8988T (cell line): ENCODE measurements around the gene LASP1NB.
"Not testable (repeated sequence)": the region's sequence is repeated elsewhere in the genome, so short reads cannot be mapped to it uniquely, and the experiment has no call there.

Experiments used
- DNase-seq: peaks from one replicate; pipeline ENCODE4 v3.0.0; 2011

Gene LASP1NB

GRCh38 chr17:38918916-38919315 lies 6.5 kb upstream of the LASP1NB start:
- no peak for DNase-seq

- no peak for DNase-seq
Measured at GRCh38 chr17:38919316-38920078, 5.9 kb upstream of the LASP1NB start.

GRCh38 chr17:38920374-38921291 lies 4.8 kb upstream of the LASP1NB start:
- DNase-seq, result no peak

- DNase-seq, result no peak
Measured at GRCh38 chr17:38921756-38922411, 3.5 kb upstream of the LASP1NB start.

GRCh38 chr17:38922538-38923297 lies 2.7 kb upstream of the LASP1NB start:
- DNase-seq, result no peak

GRCh38 chr17:38926293-38927070 lies 1.1 kb downstream of the LASP1NB start:
- DNase-seq, result no peak

- DNase-seq, result not testable (repeated sequence)
Measured at GRCh38 chr17:38930782-38931181, 5.4 kb downstream of the LASP1NB start.

GRCh38 chr17:38933962-38934361 lies 8.5 kb downstream of the LASP1NB start:
- not testable (repeated sequence) for DNase-seq

- no peak for DNase-seq
Measured at GRCh38 chr17:38939987-38940386, 14.6 kb downstream of the LASP1NB start.

GRCh38 chr17:38940404-38940803 lies 15.0 kb downstream of the LASP1NB start:
- no peak for DNase-seq

- no peak for DNase-seq
Measured at GRCh38 chr17:38942696-38943334, 17.4 kb downstream of the LASP1NB start.

- no peak for DNase-seq
Measured at GRCh38 chr17:38943607-38944006, 18.2 kb downstream of the LASP1NB start.

- DNase-seq, result no peak
Measured at GRCh38 chr17:38947189-38947588, 21.8 kb downstream of the LASP1NB start.

- DNase-seq, result not testable (repeated sequence)
Measured at GRCh38 chr17:38953800-38954199, 28.4 kb downstream of the LASP1NB start.

GRCh38 chr17:38958326-38958725 lies 32.9 kb downstream of the LASP1NB start:
- no peak for DNase-seq

- DNase-seq, result no peak
Measured at GRCh38 chr17:38958756-38959155, 33.3 kb downstream of the LASP1NB start.

- no peak for DNase-seq
Measured at GRCh38 chr17:38959508-38959907, 34.1 kb downstream of the LASP1NB start.

- DNase-seq, result no peak
Measured at GRCh38 chr17:38960402-38960801, 35.0 kb downstream of the LASP1NB start.

- DNase-seq, result no peak
Measured at GRCh38 chr17:38961413-38961812, 36.0 kb downstream of the LASP1NB start.

GRCh38 chr17:38967290-38967738 lies 41.9 kb downstream of the LASP1NB start, which contains the start of gene FBXO47:
Gene FBXO47, minus strand, starts transcription at chr17:38967403. Its CDS starts 4,378 bp downstream, at chr17:38963025.
- DNase-seq, result no peak

GRCh38 chr17:38969281-38969680 lies 43.9 kb downstream of the LASP1NB start:
- DNase-seq, result no peak
